Neural crest cell (in vitro differentiated cells): ENCODE measurements around the gene AKTIP. TPM values are rescaled to one million over a fixed set of nuclear protein-coding genes. Genes with fewer than 3 reads are reported as not detected.

Experiments used
- DNase-seq: peaks from one replicate; pipeline ENCODE4 v3.0.0; 2021; ENCODE audit warnings: low read depth, mixed read lengths, low spot score
- H3K27ac Mint-ChIP-seq: one replicate; pipeline ENCODE4 v1.8.0; 2021; ENCODE audit warnings: mild to moderate bottlenecking, mixed read lengths; ENCODE audit not compliant: unreplicated experiment
- H3K27me3 Mint-ChIP-seq: 2 replicates; pipeline ENCODE4 v1.8.0; 2021; ENCODE audit warnings: low read depth, mild to moderate bottlenecking, mixed read lengths
- H3K36me3 Mint-ChIP-seq: 2 replicates; pipeline ENCODE4 v1.8.0; 2021; ENCODE audit warnings: low read depth, mild to moderate bottlenecking, mixed read lengths
- H3K4me1 Mint-ChIP-seq: 2 replicates; pipeline ENCODE4 v1.8.0; 2021; ENCODE audit warnings: mixed read lengths
- H3K4me3 Mint-ChIP-seq: one replicate; pipeline ENCODE4 v1.8.0; 2021; ENCODE audit warnings: mild to moderate bottlenecking, mixed read lengths
- H3K9me3 Mint-ChIP-seq: 2 replicates; pipeline ENCODE4 v1.8.0; 2021; ENCODE audit warnings: mixed read lengths
- CTCF ChIP-seq: fragments of 200-600 bp; sonication (generic); conservative IDR thresholded peaks from 2 replicates; pipeline ENCODE4 v1.5.0; 2021; ENCODE audit warnings: antibody characterized with exemption, mild to moderate bottlenecking
- total RNA-seq: library from RNA; stranded (reverse); gene quantifications from 2 replicates; pipeline ENCODE4 v1.2.1, GENCODE V29; 2021

The AKTIP gene
- total RNA-seq, 1 donor from 2014 or later, result 21.0 TPM

- H3K27ac Mint-ChIP-seq, result no peak overlapping the region
- no peaks in the 10 kb centered on the region for H3K36me3 Mint-ChIP-seq
- H3K9me3 Mint-ChIP-seq, result no peaks in the 10 kb centered on the region
- H3K4me3 Mint-ChIP-seq, result peak overlapping the region; percentile 21
- no peak for TF ChIP-seq CTCF
- peaks cover 42% of the 10 kb centered on the region for H3K4me1 Mint-ChIP-seq
- DNase-seq, result no peak
- peaks cover 6% of the 10 kb centered on the region for H3K27me3 Mint-ChIP-seq
Observed at GRCh38 chr16:53506254-53506653, 3.2 kb upstream of the AKTIP start.

DNA sequence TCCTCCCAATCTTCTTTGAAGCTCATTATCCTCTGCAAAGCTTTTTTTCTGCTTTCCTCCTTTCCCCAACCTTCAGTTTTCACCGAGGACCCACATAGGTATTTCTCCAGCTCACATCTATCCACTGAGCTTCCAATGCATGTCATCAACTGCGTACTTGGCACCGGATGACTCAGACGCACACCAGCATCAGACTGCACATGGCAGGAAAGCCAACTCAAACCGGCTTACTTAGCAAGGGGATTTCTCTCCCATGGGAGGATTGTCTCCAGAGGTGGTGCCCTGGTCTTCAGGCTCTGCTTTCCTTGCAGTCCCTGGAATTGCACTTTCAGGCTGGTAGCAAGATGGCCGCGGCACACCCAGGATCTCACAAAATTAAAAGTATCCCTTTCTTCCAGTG, 1.7 kb upstream of the AKTIP start:
- Mint-ChIP-seq H3K4me3 (peak overlapping the region; percentile 97), H3K9me3 (no peaks in the 10 kb centered on the region), H3K27ac (no peak overlapping the region), H3K36me3 (no peaks in the 10 kb centered on the region), H3K4me1 (peaks cover 35% of the 10 kb centered on the region), H3K27me3 (peaks cover 6% of the 10 kb centered on the region)
- TF ChIP-seq CTCF, result no peak
- no peak for DNase-seq

- H3K4me3 Mint-ChIP-seq, result peak overlapping the region; percentile 97
- peak overlapping the region; percentile 94 for H3K27ac Mint-ChIP-seq
- peaks cover 35% of the 10 kb centered on the region for H3K4me1 Mint-ChIP-seq
- peaks cover 6% of the 10 kb centered on the region for H3K27me3 Mint-ChIP-seq
- peak; percentile 14 for DNase-seq
- no peak for TF ChIP-seq CTCF
- no peaks in the 10 kb centered on the region for H3K9me3 Mint-ChIP-seq
- no peaks in the 10 kb centered on the region for H3K36me3 Mint-ChIP-seq
Observed at GRCh38 chr16:53503991-53504663, 1.1 kb upstream of the AKTIP start.

- TF ChIP-seq CTCF, result no peak
- Mint-ChIP-seq H3K4me1 (peaks cover 35% of the 10 kb centered on the region), H3K36me3 (no peaks in the 10 kb centered on the region), H3K4me3 (peak overlapping the region; percentile 97), H3K9me3 (no peaks in the 10 kb centered on the region), H3K27ac (peak overlapping the region; percentile 95), H3K27me3 (peaks cover 6% of the 10 kb centered on the region)
- DNase-seq, result peak; percentile 99
Observed at GRCh38 chr16:53503270-53503923, 388 bp upstream of the AKTIP start.

DNA sequence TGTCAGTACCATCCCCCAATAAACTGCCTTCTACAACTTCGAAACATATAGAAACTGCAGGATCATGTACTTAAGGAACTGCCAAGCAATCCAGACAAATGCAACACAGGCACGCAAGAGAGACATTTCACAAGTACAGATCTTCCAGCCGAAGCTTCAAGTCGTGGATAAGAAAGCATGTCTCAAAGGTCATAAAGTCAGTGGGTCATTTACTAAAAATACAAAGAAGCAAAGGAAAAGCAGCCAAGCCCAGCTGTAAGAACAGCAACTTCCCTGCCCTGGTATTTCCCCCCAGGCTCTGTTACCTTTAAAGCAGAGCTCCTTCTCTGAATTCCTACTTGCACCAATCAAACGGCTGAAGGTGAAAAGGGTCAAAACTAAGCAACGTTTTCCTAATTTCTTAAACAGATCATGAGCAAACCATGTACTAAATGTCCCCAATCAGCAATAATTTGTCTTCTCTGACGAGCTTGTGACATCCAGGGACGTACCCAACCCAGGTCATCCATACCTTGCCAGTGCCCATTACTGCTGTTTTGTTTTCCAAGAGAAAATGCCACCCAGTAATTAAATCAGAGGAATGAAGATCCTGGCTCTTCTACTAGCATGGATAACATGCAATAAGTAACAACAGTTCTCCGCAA, 1.7 kb downstream of the AKTIP start:
- no peaks in the 10 kb centered on the region for H3K36me3 Mint-ChIP-seq
- H3K27ac Mint-ChIP-seq, result no peak overlapping the region
- DNase-seq, result no peak
- no peak for TF ChIP-seq CTCF
- H3K9me3 Mint-ChIP-seq, result no peaks in the 10 kb centered on the region
- peaks cover 6% of the 10 kb centered on the region for H3K27me3 Mint-ChIP-seq
- H3K4me1 Mint-ChIP-seq, result peaks cover 35% of the 10 kb centered on the region
- peak overlapping the region; percentile 99 for H3K4me3 Mint-ChIP-seq
